Mesendoderm (in vitro differentiated cells): ENCODE results near the gene TBXT.
"Not testable (repeated sequence)": the region's sequence is repeated elsewhere in the genome, so short reads cannot be mapped to it uniquely, and the experiment has no call there.

Source experiments
- DNase-seq: peaks from one replicate; pipeline ENCODE4 v3.0.0; 2013
- H2AK5ac ChIP-seq: 2 replicates; pipeline ENCODE4 v1.6.1; 2013; ENCODE audit warnings: low read length, inconsistent platforms
- H2BK120ac ChIP-seq: 2 replicates; pipeline ENCODE4 v1.6.1; 2013; ENCODE audit warnings: low read depth, mild to moderate bottlenecking, low read length, moderate library complexity, mixed read lengths
- H2BK15ac ChIP-seq: replicated peaks from 2 replicates; pipeline ENCODE4 v1.6.1; 2013; ENCODE audit warnings: low read depth, mild to moderate bottlenecking, moderate library complexity
- H2BK5ac ChIP-seq: 2 replicates; pipeline ENCODE4 v1.6.1; 2013; ENCODE audit warnings: low read length, inconsistent platforms
- H3K18ac ChIP-seq: 2 replicates; pipeline ENCODE4 v1.6.1; 2013; ENCODE audit warnings: mild to moderate bottlenecking, low read length, mixed read lengths
- H3K23ac ChIP-seq: one replicate; pipeline ENCODE4 v1.6.1; 2013; ENCODE audit warnings: low read length
- H3K27ac ChIP-seq: 2 replicates; pipeline ENCODE4 v1.5.1; 2013; ENCODE audit warnings: low read depth, mild to moderate bottlenecking, inconsistent platforms, low read length, moderate library complexity
- H3K27me3 ChIP-seq: 2 replicates; pipeline ENCODE4 v1.6.1; 2013; ENCODE audit warnings: low read length, control low read depth, mild to moderate bottlenecking, inconsistent platforms; ENCODE audit not compliant: insufficient read depth, poor library complexity
- H3K36me3 ChIP-seq: 2 replicates; pipeline ENCODE4 v1.6.1; 2013; ENCODE audit warnings: low read length, inconsistent platforms; ENCODE audit not compliant: control insufficient read depth, insufficient read depth
- H3K4ac ChIP-seq: one replicate; pipeline ENCODE4 v1.6.1; 2013; ENCODE audit warnings: low read depth, mild to moderate bottlenecking, low read length, moderate library complexity
- H3K4me1 ChIP-seq: 2 replicates; pipeline ENCODE4 v1.6.1; 2013; ENCODE audit warnings: low read depth, low read length, inconsistent platforms; ENCODE audit not compliant: control insufficient read depth
- H3K4me2 ChIP-seq: 2 replicates; pipeline ENCODE4 v1.6.1; 2013; ENCODE audit warnings: low read length
- H3K4me3 ChIP-seq: 2 replicates; pipeline ENCODE4 v1.5.1; 2013; ENCODE audit warnings: mild to moderate bottlenecking, low read length
- H3K56ac ChIP-seq: one replicate; pipeline ENCODE4 v1.6.1; 2013; ENCODE audit warnings: low read length
- H3K79me1 ChIP-seq: 2 replicates; pipeline ENCODE4 v1.6.1; 2013; ENCODE audit warnings: low read length, inconsistent platforms
- H3K79me2 ChIP-seq: 2 replicates; pipeline ENCODE4 v1.6.1; 2013; ENCODE audit warnings: mild to moderate bottlenecking, low read length; ENCODE audit not compliant: control insufficient read depth, insufficient read depth
- H3K9ac ChIP-seq: 2 replicates; pipeline ENCODE4 v1.6.1; 2013; ENCODE audit warnings: low read length, inconsistent platforms
- H4K5ac ChIP-seq: one replicate; pipeline ENCODE4 v1.6.1; 2013; ENCODE audit warnings: low read length
- H4K8ac ChIP-seq: one replicate; pipeline ENCODE4 v1.6.1; 2013; ENCODE audit warnings: low read depth, mild to moderate bottlenecking, control low read depth, low read length, moderate library complexity
- WGBS: extraction: QIAGEN DNeasy Blood & Tissue Kit; methylation state at CpG from one replicate; pipeline ENCODE4 v1.1.7; 2013; ENCODE audit warnings: low lambda C conversion rate, missing lambda C conversion rate; ENCODE audit not compliant: insufficient coverage; ENCODE audit errors: extremely low coverage; 5-methylcytosine and 5-hydroxymethylcytosine counted together

The TBXT gene

DNA sequence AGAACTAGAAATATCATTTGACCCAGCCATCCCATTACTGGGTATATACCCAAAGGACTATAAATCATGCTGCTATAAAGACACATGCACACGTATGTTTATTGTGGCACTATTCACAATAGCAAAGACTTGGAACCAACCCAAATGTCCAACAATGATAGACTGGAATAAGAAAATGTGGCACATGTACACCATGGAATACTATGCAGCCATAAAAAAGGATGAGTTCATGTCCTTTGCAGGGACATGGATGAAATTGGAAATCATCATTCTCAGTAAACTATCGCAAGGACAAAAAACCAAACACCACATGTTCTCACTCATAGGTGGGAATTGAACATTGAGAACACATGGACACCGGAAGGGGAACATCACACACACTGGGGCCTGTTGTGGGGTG, 7.4 kb upstream of the TBXT start:
- H3K4me1 ChIP-seq = peaks cover 14% of the 10 kb centered on the region
- H3K4me3 ChIP-seq, H3K4me2 ChIP-seq, H3K27me3 ChIP-seq, H2BK120ac ChIP-seq, H4K8ac ChIP-seq, H3K9ac ChIP-seq, H3K79me2 ChIP-seq, H2AK5ac ChIP-seq, DNase-seq, H3K36me3 ChIP-seq, H3K79me1 ChIP-seq, H3K56ac ChIP-seq, H4K5ac ChIP-seq, H3K23ac ChIP-seq, H2BK15ac ChIP-seq, H2BK5ac ChIP-seq, H3K18ac ChIP-seq, H3K27ac ChIP-seq, H3K4ac ChIP-seq: not testable (repeated sequence)
- WGBS = no CpG with 5 or more reads among the region's 3 CpGs

DNA sequence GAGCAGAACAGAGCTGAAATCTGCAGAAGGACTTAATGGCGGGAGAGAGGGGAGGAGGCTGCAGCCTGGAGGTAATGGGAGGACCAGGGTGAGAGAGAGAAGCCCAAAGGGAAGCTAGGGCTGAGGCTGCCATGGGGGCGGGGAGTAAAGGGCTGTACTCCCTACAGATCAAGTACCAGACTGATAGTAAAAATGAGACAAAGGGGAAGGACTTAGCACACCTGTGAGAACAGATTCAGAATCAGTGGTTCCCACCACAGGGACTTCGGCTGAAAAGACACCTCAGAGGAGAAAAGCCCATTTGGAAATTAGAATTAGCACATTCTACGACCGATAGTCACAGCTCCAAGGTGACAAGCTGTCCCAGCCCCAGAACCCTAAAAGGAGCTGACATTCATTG, 6.4 kb upstream of the TBXT start:
- no peak overlapping the region for H3K4me3 ChIP-seq
- no peaks in the 10 kb centered on the region for H3K27me3 ChIP-seq
- no peaks in the 10 kb centered on the region for H3K79me1 ChIP-seq
- no peaks in the 10 kb centered on the region for H3K36me3 ChIP-seq
- no peak overlapping the region for H4K5ac ChIP-seq
- H2BK5ac ChIP-seq = no peak overlapping the region
- peak overlapping the region; percentile 3 for H3K4me2 ChIP-seq
- peak overlapping the region; percentile 63 for H3K27ac ChIP-seq
- peaks cover 7% of the 10 kb centered on the region for H3K79me2 ChIP-seq
- DNase-seq = peak; percentile 69
- no peak overlapping the region for H2AK5ac ChIP-seq
- H2BK120ac ChIP-seq = no peak overlapping the region
- H3K9ac ChIP-seq = no peak overlapping the region
- H3K4me1 ChIP-seq = peaks cover 14% of the 10 kb centered on the region
- no peak overlapping the region for H2BK15ac ChIP-seq
- H4K8ac ChIP-seq = no peak overlapping the region
- H3K18ac ChIP-seq = peak overlapping the region; percentile 13
- no peak overlapping the region for H3K23ac ChIP-seq
- WGBS = no CpG with 5 or more reads among the region's 5 CpGs
- H3K56ac ChIP-seq = peak overlapping the region; percentile 54
- peak overlapping the region; percentile 70 for H3K4ac ChIP-seq

DNA sequence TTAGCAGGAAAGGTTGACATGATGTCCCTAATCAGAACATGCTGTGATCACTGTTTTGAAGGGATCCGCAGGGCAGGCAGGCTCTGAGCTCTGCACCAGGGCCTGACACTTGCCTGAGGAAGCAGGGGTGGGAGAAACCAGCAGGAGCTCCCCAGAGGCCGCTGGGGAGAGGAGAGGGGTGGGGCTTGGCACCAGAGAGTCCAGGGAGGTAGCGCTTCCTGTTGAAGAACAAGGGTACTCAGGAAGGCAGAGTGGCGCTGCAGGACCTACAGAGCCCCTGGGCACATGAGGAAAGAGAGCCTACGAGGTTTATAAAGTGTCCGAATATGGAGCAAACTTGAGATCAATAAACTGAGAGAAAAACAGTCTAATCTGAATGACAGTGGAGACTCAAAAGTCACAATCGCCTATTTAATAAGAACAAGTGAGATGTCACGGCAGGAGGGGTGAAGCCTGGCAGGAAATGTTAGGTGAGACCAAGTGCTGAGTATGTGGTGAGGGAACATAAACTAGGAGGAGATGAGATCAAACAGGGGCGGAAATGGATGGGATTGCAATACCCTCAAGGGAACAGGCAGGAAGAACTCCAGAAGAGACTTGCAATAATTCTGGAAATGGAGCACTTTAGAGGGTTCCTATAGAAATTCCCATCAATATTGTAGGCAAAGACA, 5.8 kb upstream of the TBXT start:
- no peak overlapping the region for H3K9ac ChIP-seq
- no peaks in the 10 kb centered on the region for H3K36me3 ChIP-seq
- no peak overlapping the region for H3K4ac ChIP-seq
- peak overlapping the region; percentile 39 for H3K56ac ChIP-seq
- peak overlapping the region; percentile 63 for H3K27ac ChIP-seq
- peaks cover 13% of the 10 kb centered on the region for H3K79me2 ChIP-seq
- no peak overlapping the region for H4K5ac ChIP-seq
- no peak overlapping the region for H3K18ac ChIP-seq
- H4K8ac ChIP-seq = no peak overlapping the region
- no peak overlapping the region for H3K4me3 ChIP-seq
- peaks cover 14% of the 10 kb centered on the region for H3K4me1 ChIP-seq
- H3K4me2 ChIP-seq = peak overlapping the region; percentile 19
- H3K23ac ChIP-seq = no peak overlapping the region
- no peak overlapping the region for H2AK5ac ChIP-seq
- no CpG with 5 or more reads among the region's 9 CpGs for WGBS
- no peak overlapping the region for H2BK120ac ChIP-seq
- no peak overlapping the region for H2BK15ac ChIP-seq
- peak; percentile 94 for DNase-seq
- H3K27me3 ChIP-seq = no peaks in the 10 kb centered on the region
- H3K79me1 ChIP-seq = no peaks in the 10 kb centered on the region
- H2BK5ac ChIP-seq = no peak overlapping the region

DNA sequence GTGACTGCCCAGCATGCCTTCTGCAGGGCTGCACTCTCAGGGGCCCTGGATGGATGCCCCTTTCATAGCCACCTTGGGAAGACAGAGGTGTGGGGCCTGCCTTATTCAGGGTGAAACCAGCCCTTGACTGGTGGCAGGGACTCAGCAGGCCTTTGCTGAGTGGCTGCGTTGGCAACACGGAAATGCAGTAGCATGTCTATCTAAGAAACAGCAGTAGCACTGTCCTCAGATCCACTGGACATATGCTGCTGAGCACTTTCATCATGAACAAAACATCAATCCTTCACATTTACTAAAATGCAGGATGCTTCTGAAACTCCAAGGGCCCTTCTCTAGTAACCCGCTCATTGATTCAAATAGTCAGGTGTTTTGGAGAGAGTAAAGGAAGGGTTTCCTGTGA, 4.9 kb upstream of the TBXT start:
- H3K4me2 ChIP-seq = no peak overlapping the region
- H3K27ac ChIP-seq = no peak overlapping the region
- no peak overlapping the region for H2BK5ac ChIP-seq

DNA sequence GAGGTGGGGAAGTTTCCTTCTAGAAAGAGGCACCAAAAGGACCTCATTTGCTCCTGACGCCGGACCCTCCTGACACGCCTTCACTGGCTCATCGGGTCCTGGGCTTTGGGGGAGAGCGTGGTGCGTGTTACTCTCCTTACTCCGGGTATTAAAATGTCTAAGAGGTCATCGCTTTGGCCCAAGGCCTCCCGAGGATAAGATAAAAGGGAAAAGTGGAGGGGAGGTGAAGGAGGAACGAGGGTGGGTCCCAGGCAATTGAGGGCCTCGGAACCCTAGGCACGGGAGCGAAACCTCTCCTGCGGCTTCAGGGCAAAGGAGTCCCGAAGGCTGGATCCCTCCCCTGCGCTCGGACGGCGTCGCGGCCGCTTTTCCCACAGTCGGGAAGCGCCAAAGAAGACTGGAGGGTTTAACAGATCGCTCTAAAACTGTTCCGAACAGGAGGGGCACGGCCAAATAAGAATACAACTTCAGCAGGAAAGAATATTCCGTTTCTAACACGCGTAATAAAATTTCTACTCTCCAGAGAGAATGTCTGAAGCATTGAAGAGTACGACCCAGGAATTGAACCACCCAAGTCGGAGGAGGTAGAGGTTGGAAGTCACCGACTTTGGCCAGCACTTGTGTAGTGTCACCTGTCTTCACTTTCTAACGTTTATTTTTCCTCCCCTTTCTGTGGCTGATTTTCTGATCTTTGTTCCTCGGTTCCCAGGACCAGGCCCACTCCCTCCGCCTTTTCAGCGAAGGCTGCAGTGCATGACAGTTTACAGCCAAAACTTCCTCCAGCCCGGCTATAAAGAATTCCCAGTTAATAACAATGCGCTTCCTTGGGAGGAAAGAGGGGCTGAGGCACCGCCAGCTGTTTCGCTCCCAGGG, 2.1 kb upstream of the TBXT start:
- Histone ChIP-seq H2BK5ac (no peak overlapping the region), H3K79me1 (peaks cover 8% of the 10 kb centered on the region), H3K4me3 (peak overlapping the region; percentile 48), H2AK5ac (no peak overlapping the region), H3K23ac (peak overlapping the region; percentile 29), H4K8ac (no peak overlapping the region), H3K36me3 (no peaks in the 10 kb centered on the region), H3K79me2 (peaks cover 40% of the 10 kb centered on the region), H3K18ac (peak overlapping the region; percentile 78), H2BK120ac (no peak overlapping the region), H3K56ac (peak overlapping the region; percentile 87), H3K9ac (peak overlapping the region; percentile 71), H3K27ac (no peak overlapping the region), H2BK15ac (no peak overlapping the region), H3K27me3 (no peaks in the 10 kb centered on the region), H4K5ac (no peak overlapping the region), H3K4ac (no peak overlapping the region), H3K4me1 (peaks cover 20% of the 10 kb centered on the region), H3K4me2 (peak overlapping the region; percentile 90)
- no CpG with 5 or more reads among the region's 41 CpGs for WGBS
- peak; percentile 40 for DNase-seq

More for the DNA sequence above, 4.9 kb upstream of the TBXT start:
- peak overlapping the region; percentile 40 for H3K9ac ChIP-seq
- H3K79me2 ChIP-seq = peaks cover 16% of the 10 kb centered on the region
- no peak overlapping the region for H3K23ac ChIP-seq
- H3K18ac ChIP-seq = peak overlapping the region; percentile 6
- H3K4ac ChIP-seq = no peak overlapping the region
- no peaks in the 10 kb centered on the region for H3K36me3 ChIP-seq
- H2AK5ac ChIP-seq = peak overlapping the region; percentile 67
- DNase-seq = no peak
- H2BK15ac ChIP-seq = no peak overlapping the region
- WGBS = no CpG with 5 or more reads among the region's 3 CpGs
- H3K4me3 ChIP-seq = no peak overlapping the region
- H4K8ac ChIP-seq = no peak overlapping the region
- H2BK120ac ChIP-seq = no peak overlapping the region
- H3K4me1 ChIP-seq = peaks cover 14% of the 10 kb centered on the region
- peak overlapping the region; percentile 68 for H3K56ac ChIP-seq
- no peaks in the 10 kb centered on the region for H3K79me1 ChIP-seq
- H4K5ac ChIP-seq = no peak overlapping the region
- H3K27me3 ChIP-seq = no peaks in the 10 kb centered on the region
